Breast epithelium (tissue), 3 donors: Measurements from ENCODE around the gene NOL4L.

Experiments used
- CTCF ChIP-seq, 3 donors: fragments of 450-650 bp; IDR thresholded peaks; one replicate each; pipeline ENCODE4 v1.5.1; 2016 to 2017; ENCODE audit warnings: antibody characterized with exemption in 3 of 3, mild to moderate bottlenecking in 3 of 3, moderate library complexity in 3 of 3
- POLR2A ChIP-seq: fragments of 450-650 bp; IDR thresholded peaks from one replicate; pipeline ENCODE4 v1.6.1; 2016; ENCODE audit warnings: antibody characterized with exemption, mild to moderate bottlenecking, moderate library complexity
- POLR2AphosphoS5 ChIP-seq, 3 donors: sonication (generic); formaldehyde crosslinking; IDR thresholded peaks; one replicate each; pipeline ENCODE4 v1.6.1; 2017; ENCODE audit warnings: antibody characterized with exemption in 3 of 3

GRCh38 chr20:32433311-32434021 lies 151.7 kb downstream of the NOL4L start:
- no peak for TF ChIP-seq CTCF (IDR thresholded peaks at IDR 0.05)
- TF ChIP-seq POLR2A = no peak
- no peak for TF ChIP-seq POLR2AphosphoS5 (IDR thresholded peaks at IDR 0.05)
